ENCODE data around the gene PPEF1. TPM values are rescaled to one million over a fixed set of nuclear protein-coding genes. Genes with fewer than 3 reads are reported as not detected.
A peak's percentile ranks its signal among the peaks of the same experiment; 100 is the strongest.

Gene PPEF1
- total and polyA plus RNA-seq, 4 donors = 0.09 TPM; not detected in 3

DNA sequence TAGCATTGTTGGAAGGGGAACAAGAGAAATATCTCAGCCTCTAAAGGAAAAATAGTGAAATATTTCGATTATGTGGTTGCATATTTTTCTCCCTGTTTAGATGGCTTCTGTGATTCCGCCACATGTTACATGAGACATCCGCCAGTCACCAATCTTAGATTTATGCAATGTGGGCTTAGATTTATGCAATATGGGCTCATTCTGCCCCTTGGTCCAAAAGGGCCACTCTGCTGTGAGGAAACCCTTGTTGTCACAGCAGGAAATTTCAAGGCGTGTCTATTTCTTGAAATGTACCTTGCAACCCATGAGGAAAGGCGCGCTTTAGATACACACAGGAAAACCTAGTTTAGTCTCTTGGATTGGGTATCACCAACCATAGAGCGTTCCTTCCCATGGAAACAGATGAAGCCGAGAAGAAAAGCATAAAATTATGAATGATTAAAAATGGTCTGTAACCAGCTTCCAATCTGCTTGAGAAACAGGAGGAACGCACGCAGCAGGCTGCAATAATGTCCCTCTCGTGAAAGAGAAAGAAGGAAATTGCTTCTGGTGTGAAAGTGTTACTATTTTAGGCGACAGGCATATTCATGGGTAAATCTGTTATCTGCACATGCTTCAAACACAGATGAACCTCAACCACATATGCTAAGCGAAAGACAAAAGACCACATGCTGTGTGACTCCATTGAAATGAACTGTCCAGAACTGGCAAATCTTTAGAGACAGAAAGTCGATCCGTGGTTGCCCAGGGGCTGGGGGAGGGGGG lies 39.2 kb upstream of the PPEF1 start:
- Histone ChIP-seq H3K9ac (ENCODE audit: low read depth in 1 of 2, low read length in 2 of 2) (no peak overlapping the region), H3K27ac (ENCODE audit: low read depth in 1 of 2, low read length in 2 of 2) (no peak overlapping the region), H3K36me3 (ENCODE audit: control insufficient read depth in 4 of 4, insufficient read depth in 3 of 4, low read depth in 1 of 4, low read length in 3 of 4) (no peaks in the 10 kb centered on the region), H3K4me1 (ENCODE audit: control insufficient read depth in 4 of 4, insufficient read depth in 4 of 4, low read length in 3 of 4) (no peaks in the 10 kb centered on the region), H3K27me3 (ENCODE audit: control insufficient read depth in 4 of 4, insufficient read depth in 4 of 4, low read length in 3 of 4) (no peaks in the 10 kb centered on the region), H3K9me3 (ENCODE audit: control insufficient read depth in 4 of 4, low read length in 3 of 4) (no peaks in the 10 kb centered on the region), H3K4me3 (ENCODE audit: low read depth in 1 of 3, low read length in 3 of 3) (no peak overlapping the region)
- peak; percentile 37 to 39 for TF ChIP-seq HNF4A (conservative IDR thresholded peaks at IDR 0.05)
- TF ChIP-seq, protein P1, sequence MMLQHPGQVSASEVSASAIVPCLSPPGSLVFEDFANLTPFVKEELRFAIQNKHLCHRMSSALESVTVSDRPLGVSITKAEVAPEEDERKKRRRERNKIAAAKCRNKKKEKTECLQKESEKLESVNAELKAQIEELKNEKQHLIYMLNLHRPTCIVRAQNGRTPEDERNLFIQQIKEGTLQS (IDR thresholded peaks at IDR 0.05) = no peak
- whole genome bisulfite sequencing = 70% methylated on average over 15 of the region's 15 CpGs
- DNase-seq (ENCODE audit: low spot score) = no peak

- no peak within 1 kb of the TSS for H3K27ac ChIP-seq (ENCODE audit: low read depth in 1 of 2, low read length in 2 of 2)
- no peaks in the 10 kb centered on the region for H3K27me3 ChIP-seq (ENCODE audit: control insufficient read depth in 4 of 4, insufficient read depth in 4 of 4, low read length in 3 of 4)
- H3K9me3 ChIP-seq (ENCODE audit: control insufficient read depth in 4 of 4, low read length in 3 of 4) = no peaks in the 10 kb centered on the region
- no peaks in the 10 kb centered on the region for H3K4me1 ChIP-seq (ENCODE audit: control insufficient read depth in 4 of 4, insufficient read depth in 4 of 4, low read length in 3 of 4)
- H3K36me3 ChIP-seq (ENCODE audit: control insufficient read depth in 4 of 4, insufficient read depth in 3 of 4, low read depth in 1 of 4, low read length in 3 of 4) = no peaks in the 10 kb centered on the region
- H3K9ac ChIP-seq (ENCODE audit: low read depth in 1 of 2, low read length in 2 of 2) = no peak within 1 kb of the TSS
- no peak for DNase-seq (ENCODE audit: low spot score)
- TF ChIP-seq EGR1 (IDR thresholded peaks at IDR 0.05; ENCODE audit: low read depth in 2 of 2) (no peak), SP1 (IDR thresholded peaks at IDR 0.05) (no peak), FOXA1 (IDR thresholded peaks at IDR 0.05) (no peak), RXRA (IDR thresholded peaks at IDR 0.05) (no peak), RAD21 (IDR thresholded peaks at IDR 0.05) (no peak), GABPA (IDR thresholded peaks at IDR 0.05 in 1 of 2, conservative IDR thresholded peaks at IDR 0.05 in 1 of 2) (no peak), HNF4G (IDR thresholded peaks at IDR 0.05) (no peak), TAF1 (conservative IDR thresholded peaks at IDR 0.05) (no peak), YY1 (IDR thresholded peaks at IDR 0.05) (no peak), REST (IDR thresholded peaks at IDR 0.05) (no peak), HNF4A (conservative IDR thresholded peaks at IDR 0.05) (no peak)
- TF ChIP-seq, protein P2, sequence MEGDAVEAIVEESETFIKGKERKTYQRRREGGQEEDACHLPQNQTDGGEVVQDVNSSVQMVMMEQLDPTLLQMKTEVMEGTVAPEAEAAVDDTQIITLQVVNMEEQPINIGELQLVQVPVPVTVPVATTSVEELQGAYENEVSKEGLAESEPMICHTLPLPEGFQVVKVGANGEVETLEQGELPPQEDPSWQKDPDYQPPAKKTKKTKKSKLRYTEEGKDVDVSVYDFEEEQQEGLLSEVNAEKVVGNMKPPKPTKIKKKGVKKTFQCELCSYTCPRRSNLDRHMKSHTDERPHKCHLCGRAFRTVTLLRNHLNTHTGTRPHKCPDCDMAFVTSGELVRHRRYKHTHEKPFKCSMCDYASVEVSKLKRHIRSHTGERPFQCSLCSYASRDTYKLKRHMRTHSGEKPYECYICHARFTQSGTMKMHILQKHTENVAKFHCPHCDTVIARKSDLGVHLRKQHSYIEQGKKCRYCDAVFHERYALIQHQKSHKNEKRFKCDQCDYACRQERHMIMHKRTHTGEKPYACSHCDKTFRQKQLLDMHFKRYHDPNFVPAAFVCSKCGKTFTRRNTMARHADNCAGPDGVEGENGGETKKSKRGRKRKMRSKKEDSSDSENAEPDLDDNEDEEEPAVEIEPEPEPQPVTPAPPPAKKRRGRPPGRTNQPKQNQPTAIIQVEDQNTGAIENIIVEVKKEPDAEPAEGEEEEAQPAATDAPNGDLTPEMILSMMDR (IDR thresholded peaks at IDR 0.05; ENCODE audit: low read depth, low read length, missing input control) = no peak
- TF ChIP-seq, protein P3, sequence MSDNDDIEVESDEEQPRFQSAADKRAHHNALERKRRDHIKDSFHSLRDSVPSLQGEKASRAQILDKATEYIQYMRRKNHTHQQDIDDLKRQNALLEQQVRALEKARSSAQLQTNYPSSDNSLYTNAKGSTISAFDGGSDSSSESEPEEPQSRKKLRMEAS (IDR thresholded peaks at IDR 0.05) = no peak
- TF ChIP-seq, protein P4, sequence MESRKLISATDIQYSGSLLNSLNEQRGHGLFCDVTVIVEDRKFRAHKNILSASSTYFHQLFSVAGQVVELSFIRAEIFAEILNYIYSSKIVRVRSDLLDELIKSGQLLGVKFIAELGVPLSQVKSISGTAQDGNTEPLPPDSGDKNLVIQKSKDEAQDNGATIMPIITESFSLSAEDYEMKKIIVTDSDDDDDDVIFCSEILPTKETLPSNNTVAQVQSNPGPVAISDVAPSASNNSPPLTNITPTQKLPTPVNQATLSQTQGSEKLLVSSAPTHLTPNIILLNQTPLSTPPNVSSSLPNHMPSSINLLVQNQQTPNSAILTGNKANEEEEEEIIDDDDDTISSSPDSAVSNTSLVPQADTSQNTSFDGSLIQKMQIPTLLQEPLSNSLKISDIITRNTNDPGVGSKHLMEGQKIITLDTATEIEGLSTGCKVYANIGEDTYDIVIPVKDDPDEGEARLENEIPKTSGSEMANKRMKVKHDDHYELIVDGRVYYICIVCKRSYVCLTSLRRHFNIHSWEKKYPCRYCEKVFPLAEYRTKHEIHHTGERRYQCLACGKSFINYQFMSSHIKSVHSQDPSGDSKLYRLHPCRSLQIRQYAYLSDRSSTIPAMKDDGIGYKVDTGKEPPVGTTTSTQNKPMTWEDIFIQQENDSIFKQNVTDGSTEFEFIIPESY (IDR thresholded peaks at IDR 0.05) = no peak
- TF ChIP-seq, protein P1 (IDR thresholded peaks at IDR 0.05) = no peak
- no peak within 1 kb of the TSS for H3K4me3 ChIP-seq (ENCODE audit: low read depth in 1 of 3, low read length in 3 of 3)
- 85% methylated on average over 10 of the region's 10 CpGs for whole genome bisulfite sequencing
Observed at GRCh38 chrX:18672008-18672407, 35.4 kb upstream of the PPEF1 start, which contains the start of gene RS1. RS1 (minus strand) TSS chrX:18672108; CDS start chrX:18672068, 40 bp downstream.
